UCSD-AML1 (cell line): ENCODE results near the gene SYNCRIP.
"Not testable (repeated sequence)": the region's sequence is repeated elsewhere in the genome, so short reads cannot be mapped to it uniquely, and the experiment has no call there.

Source experiments
- DNase-seq: peaks from one replicate; lab custom pipeline; 2025; ENCODE audit not compliant: unreplicated experiment; lab: John Stamatoyannopoulos, UW

Gene SYNCRIP

DNA sequence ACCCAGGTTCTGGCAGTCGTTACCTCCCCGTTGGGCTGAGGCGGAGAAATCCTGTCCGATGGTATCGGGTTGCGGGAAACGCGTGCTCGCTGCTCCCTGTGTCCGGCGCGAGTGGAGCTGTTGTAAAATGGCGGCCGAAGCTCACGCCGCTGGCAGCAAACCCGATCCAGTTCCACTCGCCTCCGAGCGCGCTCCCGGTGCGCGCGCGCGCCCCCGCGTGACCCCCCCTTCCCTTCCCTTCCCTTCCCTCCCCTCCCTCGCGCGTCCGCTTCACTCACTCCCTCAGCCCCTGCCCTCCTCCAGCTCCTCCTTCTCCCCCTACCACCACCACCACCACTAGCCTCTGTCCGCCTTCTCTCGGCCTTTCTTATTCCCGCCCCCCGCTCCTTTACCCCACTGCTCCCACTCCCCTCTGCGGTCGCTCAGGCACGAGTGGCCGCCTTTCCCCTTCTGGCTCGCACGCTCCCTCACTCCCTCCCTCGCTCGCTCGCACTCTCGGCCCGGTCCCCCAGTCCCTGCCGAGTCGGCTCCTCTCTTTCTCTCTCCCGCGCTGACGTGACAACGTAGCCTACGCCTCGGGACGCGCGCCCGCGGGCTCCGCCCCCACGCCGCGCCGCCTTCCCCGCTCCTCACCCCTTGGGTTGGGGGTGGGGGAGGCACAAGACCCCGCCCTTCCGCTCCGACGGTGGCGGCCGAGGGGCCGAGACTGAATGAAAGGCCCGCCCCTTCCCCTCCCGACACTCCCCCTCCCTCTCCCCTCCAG is at the start of gene SYNCRIP:
Gene SYNCRIP (minus strand): TSS at position 113 of the 763 bp plus-strand sequence. CDS start 1,447 bp downstream, outside the sequence.
- peak; percentile 99 for DNase-seq

DNA sequence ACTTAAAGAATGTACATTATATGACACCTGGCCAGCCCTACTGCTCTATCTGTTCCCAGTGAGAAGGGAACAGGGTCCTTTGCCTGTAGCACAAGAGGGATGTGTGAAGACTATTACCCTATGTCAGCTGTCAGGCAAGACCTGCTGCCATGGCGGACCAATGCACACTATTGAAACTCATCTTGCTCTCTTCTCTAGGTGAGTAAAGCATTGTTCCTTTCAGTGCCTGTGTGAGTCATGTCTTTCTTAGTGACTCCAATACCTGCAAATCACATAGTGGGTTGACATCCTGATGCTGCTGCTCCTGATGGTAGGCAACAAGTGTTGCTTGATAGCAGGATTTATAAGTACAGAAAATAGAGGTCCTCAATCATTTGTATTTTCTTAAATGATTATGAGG is 48.8 kb upstream of the SYNCRIP start:
- no peak for DNase-seq

GRCh38 chr6:85690071-85690470 is 47.4 kb upstream of the SYNCRIP start:
- no peak for DNase-seq

DNA sequence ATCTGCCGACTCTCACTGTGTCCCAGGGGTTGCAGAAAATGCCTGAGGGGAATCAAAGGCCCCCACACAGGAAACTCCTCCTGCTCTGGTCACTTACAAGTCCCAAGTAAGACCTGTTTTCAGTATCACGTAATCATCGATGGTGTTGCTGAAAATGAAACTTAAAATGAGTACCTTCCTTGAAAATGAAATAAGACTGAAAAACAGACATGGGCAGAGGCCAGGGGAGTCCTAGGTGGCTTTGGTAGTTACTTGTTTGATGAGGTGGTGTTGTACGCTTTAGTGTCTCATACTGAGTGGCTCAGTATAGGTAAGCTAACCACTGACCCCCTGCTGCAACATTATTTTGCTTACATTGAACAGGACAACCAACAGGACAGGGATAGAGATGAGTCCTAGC is 43.0 kb upstream of the SYNCRIP start:
- DNase-seq: no peak

DNA sequence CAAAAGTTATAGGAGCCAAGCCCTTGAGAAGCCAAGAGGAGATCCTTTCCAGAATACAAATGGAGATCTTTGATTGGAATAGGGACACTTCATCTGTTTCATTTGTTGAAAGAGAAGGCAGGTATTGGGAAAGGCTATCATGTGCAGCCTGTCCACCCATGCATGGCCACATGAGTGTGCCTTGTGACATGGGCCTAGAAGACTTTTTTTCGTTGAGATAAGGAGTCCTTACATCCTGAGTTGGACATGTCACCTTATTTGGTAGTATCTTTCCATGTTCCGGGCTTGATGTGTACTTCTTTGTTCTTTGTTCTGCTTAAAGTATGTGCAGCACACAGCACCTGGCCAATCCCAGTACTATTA is 42.1 kb upstream of the SYNCRIP start:
- DNase-seq: no peak

- DNase-seq: no peak
These were observed 41.6 kb upstream of the SYNCRIP start for GRCh38 chr6:85684133-85684808.

DNA sequence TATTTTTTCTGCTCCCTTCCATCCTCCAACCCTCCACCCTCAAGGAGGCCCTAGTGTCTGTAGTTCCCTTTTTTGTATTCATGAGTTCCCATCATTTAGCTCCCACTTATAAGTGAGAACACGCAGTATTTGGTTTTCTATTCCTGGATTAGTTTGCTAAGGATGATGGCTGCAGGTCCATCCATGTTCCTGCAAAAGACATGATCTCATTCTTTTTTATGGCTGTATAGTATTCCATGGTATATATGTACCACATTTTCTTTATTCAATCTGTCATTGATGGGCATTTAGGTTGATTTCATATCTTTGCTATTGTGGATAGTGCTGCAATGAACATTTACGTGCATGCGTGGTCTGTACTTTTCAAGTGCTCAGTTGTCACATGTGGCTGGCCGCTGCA is 39.2 kb upstream of the SYNCRIP start:
- not testable (repeated sequence) for DNase-seq

GRCh38 chr6:85680388-85680787 is 37.7 kb upstream of the SYNCRIP start:
- DNase-seq: no peak

GRCh38 chr6:85679445-85680123 is 36.9 kb upstream of the SYNCRIP start:
- DNase-seq: no peak

DNA sequence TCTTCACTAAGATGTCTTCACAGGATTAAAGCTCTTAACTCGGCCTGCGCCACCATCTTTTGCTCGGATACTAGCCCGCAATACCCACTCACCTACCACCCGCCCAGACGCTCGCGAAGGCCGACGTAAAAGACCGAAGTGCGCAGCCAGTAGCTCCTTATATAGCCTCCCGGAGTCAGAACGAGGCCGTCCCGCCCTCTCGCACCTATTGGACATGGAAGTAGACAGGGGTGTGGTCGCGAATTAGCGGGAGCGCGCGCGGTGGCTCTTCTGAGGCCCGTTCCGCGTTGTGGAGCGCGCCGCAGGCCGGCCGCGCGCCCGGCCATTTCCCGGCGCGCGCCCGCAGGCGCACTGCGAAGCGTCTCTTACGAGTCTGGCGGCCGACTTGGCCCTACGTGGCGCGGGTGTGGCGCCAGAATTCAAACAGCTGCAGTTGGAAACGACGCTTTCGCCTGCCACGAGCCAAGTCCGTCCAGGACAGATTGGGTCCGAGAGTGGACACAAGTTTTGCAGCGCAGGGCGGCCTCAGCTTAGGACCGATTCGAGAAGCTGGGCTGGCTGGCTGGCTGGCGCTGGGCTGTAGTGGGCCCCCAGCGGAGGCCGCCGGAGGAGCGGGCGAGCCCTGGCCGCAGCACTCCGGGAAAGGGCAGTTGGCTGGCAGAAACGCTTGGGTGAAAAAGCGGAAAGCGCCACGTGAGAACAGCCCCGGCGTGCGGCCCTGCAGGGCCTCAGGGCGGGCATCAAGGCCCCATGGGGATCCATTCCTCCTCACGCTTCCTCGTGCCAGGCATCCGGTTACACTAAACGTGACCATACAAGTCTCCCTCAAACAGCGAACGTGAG is 36.1 kb upstream of the SYNCRIP start:
- DNase-seq: peak; percentile 99

DNA sequence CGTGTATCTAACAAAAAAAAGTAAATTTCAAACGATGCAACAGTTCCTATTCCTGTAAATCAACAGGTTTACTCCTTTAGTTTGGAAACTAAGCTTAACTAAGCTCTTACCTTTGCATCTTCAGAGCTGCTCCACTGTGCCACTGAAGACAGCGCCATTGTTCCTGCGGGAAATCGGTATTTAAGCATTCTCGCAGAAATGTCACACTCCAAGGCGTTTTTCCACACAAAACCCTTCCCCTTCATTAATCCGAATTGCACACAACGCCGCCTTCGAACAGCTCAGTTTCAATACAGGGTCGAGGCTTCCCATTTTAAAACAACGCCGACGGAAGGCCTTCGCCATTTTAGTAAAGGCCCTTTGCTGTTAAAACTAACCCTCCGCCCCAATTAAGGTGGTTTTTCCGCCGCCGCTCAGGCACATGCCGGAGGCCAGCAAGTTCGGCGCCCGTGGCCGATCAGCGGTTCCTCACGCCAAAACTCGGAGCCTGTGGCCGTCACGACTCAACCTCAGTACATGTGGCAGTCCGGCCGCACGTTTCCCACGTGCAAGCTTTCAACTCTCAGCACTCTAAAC is 35.4 kb upstream of the SYNCRIP start:
- DNase-seq: no peak

DNA sequence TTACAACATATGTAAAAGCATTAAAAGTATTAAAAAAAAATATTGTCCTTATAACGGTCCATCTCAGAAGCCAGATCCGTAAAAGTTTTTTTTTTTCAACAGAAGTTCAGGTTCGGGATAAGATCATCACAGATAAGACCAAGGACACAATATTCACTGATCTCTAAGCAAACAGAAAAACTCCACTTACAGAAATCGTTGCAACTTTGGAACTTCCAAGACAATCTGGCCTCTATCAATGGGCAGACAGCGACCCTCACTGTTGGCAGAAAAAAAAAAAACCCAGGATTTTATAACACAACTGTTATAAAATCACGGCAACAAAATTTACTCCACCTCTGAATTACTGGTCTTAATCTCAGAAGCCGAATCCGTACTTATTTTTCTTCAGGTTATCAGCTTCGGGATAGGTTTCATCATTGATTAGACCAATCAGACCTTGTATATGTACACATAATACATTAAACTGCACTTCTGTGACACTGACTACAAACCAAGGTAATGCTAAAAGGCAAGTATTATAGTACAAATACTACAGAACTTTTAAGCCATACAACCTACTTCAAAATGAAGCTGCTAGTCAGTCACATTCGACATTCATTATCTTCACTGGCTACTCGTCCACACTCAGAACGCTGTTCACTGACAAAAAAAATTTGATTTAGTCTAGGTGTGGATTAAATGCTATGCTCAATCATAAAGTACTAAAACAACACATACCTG is 34.7 kb upstream of the SYNCRIP start:
- DNase-seq: no peak

DNA sequence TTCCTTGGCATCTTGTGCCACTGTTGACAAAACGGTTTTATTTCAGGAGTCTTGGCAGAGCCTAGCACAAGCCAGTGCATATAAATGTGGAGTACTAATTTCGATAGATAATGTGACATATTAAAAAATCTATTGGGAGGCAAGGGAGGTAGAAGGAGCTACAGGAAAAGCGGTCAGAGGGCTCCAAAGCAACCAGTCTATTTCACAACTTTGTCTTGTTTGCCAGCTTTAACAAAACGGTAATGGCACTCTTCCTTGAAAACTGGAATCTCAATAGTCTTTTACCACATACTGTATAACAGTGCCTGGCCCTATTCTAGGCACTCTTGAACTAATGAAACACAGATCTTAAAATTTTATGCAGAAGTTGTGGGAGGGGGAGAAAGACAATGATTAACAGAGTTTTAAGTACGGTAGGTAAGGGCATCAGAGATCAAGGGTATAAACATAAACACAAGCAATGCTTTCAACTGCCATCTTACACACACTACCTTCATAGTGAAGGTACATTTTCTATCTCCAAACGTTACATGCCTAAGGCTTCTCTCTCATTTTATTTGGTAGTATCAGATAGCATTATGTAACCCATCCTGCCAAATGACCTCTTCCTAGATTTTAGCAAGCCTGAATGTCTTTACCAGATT is 33.5 kb upstream of the SYNCRIP start:
- DNase-seq: no peak

DNA sequence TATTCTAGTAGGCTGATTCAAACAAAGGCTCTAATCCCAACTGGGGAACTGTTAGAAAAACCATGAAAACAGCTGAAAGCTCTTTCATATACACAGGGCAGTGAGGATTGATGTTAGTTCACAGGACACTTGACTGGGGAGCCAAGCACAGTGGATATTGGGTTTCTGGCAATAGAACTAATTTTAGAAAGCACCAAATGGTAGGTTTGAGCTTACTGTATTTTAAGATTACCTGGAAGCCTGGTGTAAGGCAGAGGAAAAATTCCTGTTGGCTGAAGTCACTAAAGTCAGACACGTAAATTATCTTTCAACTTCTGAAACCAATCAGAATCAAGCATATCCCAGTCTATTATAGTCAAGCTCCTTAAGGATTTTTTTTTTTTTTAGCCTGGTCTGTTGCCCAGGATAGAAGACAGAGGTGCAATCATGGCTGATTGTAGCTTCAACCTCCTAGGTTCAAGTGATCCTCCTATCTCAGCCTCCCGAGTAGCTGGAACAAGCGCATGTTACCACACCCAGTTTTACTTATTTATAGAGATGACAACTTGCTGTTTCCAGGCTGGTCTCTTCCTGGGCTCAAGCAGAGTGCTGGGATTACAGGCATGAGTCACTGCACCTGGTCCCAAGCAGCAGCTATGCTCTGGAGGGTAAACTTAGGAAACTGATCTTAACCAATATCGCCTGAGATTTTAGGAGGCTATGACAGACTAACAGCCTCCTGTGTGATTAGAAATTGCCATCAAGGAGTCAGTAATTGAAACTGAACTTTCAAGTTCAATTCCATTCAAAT is 32.5 kb upstream of the SYNCRIP start:
- no peak for DNase-seq

DNA sequence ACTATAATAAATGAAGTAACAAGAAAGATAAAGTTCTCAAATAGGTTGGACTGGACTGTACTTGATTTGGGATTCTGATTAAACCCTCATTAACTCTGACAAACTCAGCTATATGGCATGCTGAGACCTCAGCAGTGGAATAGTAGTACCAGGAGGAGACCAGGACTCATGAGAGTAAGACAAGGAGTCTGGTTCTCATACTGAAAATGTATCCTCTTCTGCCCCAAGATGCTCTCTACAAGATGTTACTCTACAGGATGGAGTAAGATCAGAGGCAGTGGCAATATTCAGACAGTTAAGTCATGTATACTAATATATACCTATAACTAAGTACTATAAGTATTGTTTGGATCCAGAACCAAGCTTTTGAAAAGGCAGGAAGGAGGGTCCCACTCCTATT is 31.9 kb upstream of the SYNCRIP start:
- no peak for DNase-seq

DNA sequence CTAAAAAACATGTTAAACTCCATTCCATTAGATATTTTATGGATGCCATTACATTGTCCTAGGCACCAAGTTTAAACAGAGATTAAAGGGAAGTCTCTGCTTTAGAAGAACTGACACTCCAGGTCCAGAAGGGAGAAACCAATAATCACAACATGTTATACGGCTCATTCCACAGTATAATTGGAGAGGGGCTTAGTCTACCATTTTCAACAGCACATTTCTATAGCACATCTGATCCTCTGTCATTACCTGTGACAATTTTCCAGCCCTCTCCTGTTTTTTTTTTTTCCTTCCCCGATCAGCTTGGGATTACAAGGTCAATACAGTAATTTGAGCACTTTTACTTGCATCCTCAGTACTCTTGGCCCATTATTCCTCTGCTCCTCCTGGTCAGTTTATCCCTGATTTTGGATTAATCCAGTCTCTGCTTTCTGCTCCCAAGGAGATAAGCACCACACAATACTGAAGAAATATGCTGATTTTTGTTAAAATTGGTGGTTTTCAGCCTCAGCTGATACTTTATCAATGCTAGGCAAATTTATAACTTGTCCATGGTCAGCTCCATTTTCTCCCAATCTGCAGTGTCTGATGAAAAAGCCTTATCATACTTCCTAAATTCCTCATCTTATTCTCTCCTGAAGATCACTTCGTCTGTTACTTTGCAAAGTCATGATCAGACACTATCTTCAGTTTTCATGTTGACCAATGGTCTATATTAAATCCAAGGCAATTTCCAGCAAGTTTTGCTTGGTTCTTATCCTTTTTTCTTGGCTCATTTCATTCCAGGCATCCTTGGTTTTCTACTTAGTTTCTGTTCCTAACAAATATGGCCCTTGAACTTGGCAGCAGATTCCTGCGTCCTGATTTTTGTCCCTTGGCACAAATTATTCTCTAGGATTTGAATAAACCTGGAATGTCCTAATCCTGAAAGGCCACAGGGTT is 30.8 kb upstream of the SYNCRIP start:
- no peak for DNase-seq

DNA sequence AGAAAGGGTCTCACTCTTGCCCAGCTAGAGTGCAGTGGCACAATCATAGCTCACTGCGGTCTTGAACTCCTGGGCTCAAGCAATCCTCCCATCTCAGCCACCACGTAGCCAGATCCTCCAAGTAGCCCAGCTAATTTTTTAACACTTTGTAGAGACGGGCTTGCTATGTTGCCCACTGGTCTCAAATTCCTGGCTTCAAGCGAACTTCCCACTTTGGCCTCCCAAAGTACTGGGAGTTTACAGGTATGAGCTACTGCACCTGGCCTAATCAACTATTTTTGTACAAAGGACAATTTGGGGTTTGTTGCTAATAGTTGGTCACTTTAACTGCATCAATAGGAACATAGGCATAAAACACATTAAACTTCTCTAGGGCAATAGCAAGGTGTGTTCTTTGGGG is 29.9 kb upstream of the SYNCRIP start:
- DNase-seq: no peak

GRCh38 chr6:85672050-85672449 is 29.4 kb upstream of the SYNCRIP start:
- no peak for DNase-seq
